Stimulated activated CD4-positive, alpha-beta T cell treated with anti-CD3 and anti-CD28 coated beads, Interleukin-12 subunit alpha, Interleukin-12 subunit beta, amount 100 ng/mL, for 24 hours (primary cell): ENCODE results near the gene JTB.

ENCODE experiments used
- DNase-seq, 2 experiments: peaks; one replicate each; pipeline ENCODE4 v3.0.0-alpha.2; 2020; ENCODE audit warnings: low read depth in 2 of 2

JTB gene

DNA sequence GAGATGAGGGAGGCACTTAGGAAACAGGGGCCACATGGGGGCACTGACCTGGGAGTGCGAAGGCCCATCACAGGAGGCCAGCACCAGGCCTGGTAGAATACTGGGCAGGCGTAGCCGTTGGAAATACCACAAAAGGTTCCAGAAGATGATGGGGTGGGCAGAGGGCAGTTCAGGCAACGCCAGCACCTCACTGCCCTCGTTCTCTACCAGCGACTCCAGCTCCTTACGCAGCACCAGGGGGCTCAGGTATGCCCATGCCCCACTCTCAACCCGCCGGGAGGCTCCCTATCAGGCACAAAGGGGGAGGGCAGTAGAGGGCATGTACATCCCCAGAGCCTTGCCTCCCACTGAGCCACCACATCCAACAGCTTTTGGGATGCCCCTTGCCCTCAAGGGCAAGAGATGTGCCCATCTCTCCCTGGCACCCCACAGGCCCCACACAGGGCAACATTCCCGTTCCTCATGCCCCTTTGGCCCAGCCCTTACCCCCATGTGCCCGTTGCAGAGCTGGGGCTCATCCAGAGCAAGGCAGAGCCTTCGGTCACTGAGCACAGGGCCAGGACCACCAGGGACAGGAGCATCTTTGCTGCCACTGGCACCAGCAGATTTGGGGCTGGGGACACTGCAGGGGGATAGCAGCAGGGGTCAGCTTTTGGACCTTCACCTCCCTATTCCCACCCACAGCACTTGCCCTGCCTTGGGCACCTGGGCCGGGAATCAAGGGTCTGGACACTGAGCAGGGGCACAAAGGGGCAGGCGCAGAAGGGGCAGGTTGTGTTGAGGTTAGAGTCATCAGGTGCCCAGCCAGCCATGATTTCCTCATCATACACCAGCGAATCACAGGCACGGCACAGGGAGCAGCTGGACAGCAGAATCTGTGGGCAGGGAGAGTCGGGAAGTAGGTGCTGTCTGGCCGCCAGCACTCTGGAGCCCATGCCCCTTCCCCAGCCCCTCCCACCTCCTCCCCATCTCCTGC, 45.0 kb downstream of the JTB start:
- no peak for DNase-seq

DNA sequence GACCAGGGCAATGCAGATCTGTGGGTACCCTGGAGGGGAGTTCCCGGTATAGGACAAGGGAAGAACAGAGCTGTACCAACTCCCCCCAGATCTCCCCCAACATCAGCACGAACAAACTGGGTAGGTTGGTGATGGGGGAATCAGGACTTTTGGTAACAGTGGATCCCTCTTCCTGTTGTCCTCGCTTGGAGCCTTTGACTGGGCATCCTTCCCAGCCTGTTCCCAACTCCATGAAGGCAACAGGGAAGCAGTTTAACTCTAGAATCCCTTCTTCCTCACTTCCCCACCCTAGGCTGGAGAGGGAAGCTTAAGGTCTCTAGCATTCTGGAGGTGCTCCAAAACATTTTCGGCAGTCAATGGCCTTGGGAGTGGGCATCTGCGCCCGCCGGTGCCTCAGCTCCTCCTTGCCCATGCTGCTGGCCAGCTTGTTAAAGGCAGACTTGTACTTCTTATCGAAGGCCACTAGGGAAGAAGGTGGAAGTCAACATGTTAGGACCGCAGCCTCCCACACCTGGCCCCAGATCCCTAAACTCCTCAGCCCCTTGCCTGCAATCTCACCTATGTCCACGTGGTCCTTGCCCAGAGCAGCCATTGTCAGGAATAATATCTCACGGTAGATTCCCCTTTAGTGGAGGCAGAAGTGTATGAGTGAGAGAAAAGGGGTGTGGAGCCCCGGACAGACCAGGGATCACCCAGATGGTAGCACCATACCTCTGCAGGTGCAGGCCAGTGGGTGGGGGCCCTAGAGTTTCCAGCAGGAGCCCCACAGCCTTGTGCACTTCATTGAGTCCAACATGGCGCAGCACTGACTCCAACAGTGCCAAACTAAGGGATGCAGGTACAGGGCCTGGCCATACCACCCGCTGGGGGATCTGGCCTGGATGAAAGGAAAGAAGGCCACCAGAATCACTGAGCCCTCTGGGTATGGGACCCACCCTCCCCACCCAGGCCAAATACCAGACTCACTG, 47.2 kb downstream of the JTB start:
- no peak for DNase-seq

DNA sequence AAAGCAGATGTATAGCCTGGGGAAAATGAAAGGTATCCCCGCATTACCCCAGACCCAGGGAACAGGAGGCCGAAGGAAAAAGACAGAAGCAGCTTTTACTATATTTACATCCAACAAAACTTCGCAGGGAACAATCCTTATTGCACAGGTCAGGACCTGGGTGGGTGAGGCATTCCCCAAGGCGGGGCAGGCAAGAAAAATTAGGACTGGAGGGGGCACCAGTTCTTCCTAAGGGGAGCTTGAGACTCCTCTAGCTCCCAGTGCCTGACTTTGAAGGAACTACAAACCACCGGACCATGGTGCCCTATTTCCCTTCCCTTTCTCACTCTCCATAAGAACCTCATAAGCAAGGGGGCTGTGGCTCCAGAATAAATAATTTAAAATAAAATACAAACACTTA, 48.0 kb downstream of the JTB start:
- DNase-seq: no peak

DNA sequence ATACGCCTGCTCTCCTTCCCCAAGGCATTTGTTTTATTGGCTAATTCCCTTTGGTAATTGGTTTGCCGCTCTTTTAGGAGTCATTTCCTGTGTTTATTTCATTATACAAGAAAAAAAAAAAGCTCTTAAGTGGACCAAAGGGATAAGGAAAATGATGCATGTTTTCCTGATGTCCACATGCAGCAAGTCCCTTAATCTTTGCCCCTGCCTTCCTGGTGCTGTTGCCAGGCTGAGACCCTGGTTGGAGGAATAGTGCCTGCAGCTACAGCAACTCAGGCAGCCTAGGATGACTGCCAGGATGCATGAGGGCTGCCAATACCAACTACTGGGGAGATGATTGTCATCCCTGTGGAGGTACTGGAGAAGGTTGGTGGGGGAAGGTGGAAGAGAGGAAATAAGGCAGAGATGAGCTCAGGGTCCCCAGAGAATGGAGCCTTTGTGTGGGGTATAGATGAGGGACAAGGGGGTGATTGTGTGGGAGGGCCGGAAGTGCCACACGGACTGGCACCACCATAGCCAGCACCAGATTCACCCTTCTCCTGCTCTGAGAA, 48.6 kb downstream of the JTB start:
- DNase-seq: no peak

DNA sequence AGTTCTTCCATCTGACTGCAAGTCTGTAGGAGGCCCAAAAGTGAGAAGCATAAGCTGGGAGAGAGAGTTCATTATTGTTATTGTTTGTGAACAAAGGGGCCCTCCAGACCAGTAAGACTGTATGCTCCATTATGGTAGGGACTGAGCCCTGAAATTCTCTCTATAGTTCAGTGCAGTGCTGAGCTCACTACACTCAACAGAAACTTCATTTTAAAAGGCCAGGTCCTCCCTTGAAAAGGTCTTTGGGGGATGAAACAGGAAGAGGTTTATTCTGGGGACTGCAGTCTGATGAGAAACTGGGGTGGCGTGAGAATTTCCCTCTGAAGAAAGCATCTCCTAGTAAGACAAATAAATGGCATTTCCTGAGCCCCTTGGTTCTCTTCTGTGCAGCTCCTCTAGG, 49.2 kb downstream of the JTB start:
- no peak for DNase-seq

DNA sequence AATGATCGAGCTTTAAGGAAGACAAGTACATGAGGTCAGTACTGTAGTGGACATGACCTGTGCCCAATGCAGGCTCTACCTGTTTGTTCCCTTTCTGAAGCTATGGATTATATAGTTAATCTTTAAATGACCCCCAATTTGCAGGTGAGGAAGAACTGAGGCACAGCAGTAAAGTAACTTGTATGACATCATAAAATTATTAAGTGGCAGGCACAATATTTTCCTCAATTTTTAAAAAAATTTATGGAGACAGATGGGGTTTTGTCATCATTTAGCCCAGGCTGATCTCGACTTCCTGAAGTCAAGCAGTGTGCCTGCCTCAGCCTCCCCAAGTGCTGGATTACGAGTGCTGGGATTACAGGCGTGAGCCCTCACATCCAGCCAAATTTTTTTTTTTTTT, 51.1 kb downstream of the JTB start:
- no peak for DNase-seq
